ENCODE measurements around the gene TRIM37.

The TRIM37 gene

GRCh38 chr17:59073972-59074371 lies 32.7 kb downstream of the TRIM37 start:
- TF ChIP-seq POLR2AphosphoS5 (IDR thresholded peaks at IDR 0.05; ENCODE audit: low read depth, low read length) (no peak), TAF1 (IDR thresholded peaks at IDR 0.05; ENCODE audit: borderline replicate concordance, insufficient read depth, low read length) (no peak)

- no peak for TF ChIP-seq SIN3A (IDR thresholded peaks at IDR 0.05; ENCODE audit: borderline replicate concordance, insufficient read depth, low read length)
- no peak for TF ChIP-seq POLR2AphosphoS5 (IDR thresholded peaks at IDR 0.05; ENCODE audit: low read depth, low read length)
Observed at GRCh38 chr17:59069856-59070255, 36.8 kb downstream of the TRIM37 start.

- no peak for TF ChIP-seq REST (IDR thresholded peaks at IDR 0.05; ENCODE audit: insufficient read depth in 1 of 2, low read depth in 2 of 2, low read length in 2 of 2)
- no peak for TF ChIP-seq FOXP2 (optimal IDR thresholded peaks at IDR 0.05; ENCODE audit: borderline replicate concordance, extremely low read depth, extremely low read length, insufficient read depth)
- no peak for TF ChIP-seq SIN3A (IDR thresholded peaks at IDR 0.05; ENCODE audit: borderline replicate concordance, insufficient read depth, low read length)
- no peak for TF ChIP-seq POLR2AphosphoS5 (IDR thresholded peaks at IDR 0.05; ENCODE audit: low read depth, low read length)
Observed at GRCh38 chr17:59067756-59068155, 38.9 kb downstream of the TRIM37 start.

GRCh38 chr17:59067340-59067739 lies 39.3 kb downstream of the TRIM37 start:
- no peak for TF ChIP-seq POLR2AphosphoS5 (IDR thresholded peaks at IDR 0.05; ENCODE audit: low read depth, low read length)
- TF ChIP-seq SIN3A (IDR thresholded peaks at IDR 0.05; ENCODE audit: borderline replicate concordance, insufficient read depth, low read length) = no peak
- no peak for TF ChIP-seq FOXP2 (optimal IDR thresholded peaks at IDR 0.05; ENCODE audit: borderline replicate concordance, extremely low read depth, extremely low read length, insufficient read depth)
- TF ChIP-seq TAF1 (IDR thresholded peaks at IDR 0.05; ENCODE audit: borderline replicate concordance, insufficient read depth, low read length) = no peak
- TF ChIP-seq REST (IDR thresholded peaks at IDR 0.05; ENCODE audit: insufficient read depth in 1 of 2, low read depth in 2 of 2, low read length in 2 of 2) = no peak

- TF ChIP-seq REST (IDR thresholded peaks at IDR 0.05; ENCODE audit: insufficient read depth in 1 of 2, low read depth in 2 of 2, low read length in 2 of 2) (no peak), TAF1 (IDR thresholded peaks at IDR 0.05; ENCODE audit: borderline replicate concordance, insufficient read depth, low read length) (no peak), POLR2AphosphoS5 (IDR thresholded peaks at IDR 0.05; ENCODE audit: low read depth, low read length) (no peak), SIN3A (IDR thresholded peaks at IDR 0.05; ENCODE audit: borderline replicate concordance, insufficient read depth, low read length) (no peak), FOXP2 (optimal IDR thresholded peaks at IDR 0.05; ENCODE audit: borderline replicate concordance, extremely low read depth, extremely low read length, insufficient read depth) (no peak)
Observed at GRCh38 chr17:59062509-59062908, 44.2 kb downstream of the TRIM37 start.

GRCh38 chr17:59056857-59057256 lies 49.8 kb downstream of the TRIM37 start:
- TF ChIP-seq FOXP2 (optimal IDR thresholded peaks at IDR 0.05; ENCODE audit: borderline replicate concordance, extremely low read depth, extremely low read length, insufficient read depth) (no peak), REST (IDR thresholded peaks at IDR 0.05; ENCODE audit: insufficient read depth in 1 of 2, low read depth in 2 of 2, low read length in 2 of 2) (no peak), POLR2AphosphoS5 (IDR thresholded peaks at IDR 0.05; ENCODE audit: low read depth, low read length) (no peak), SIN3A (IDR thresholded peaks at IDR 0.05; ENCODE audit: borderline replicate concordance, insufficient read depth, low read length) (no peak), TAF1 (IDR thresholded peaks at IDR 0.05; ENCODE audit: borderline replicate concordance, insufficient read depth, low read length) (no peak)
